ENCODE data around the gene SEMA7A. TPM values are rescaled to one million over a fixed set of nuclear protein-coding genes. Genes with fewer than 3 reads are reported as not detected.

The SEMA7A gene
- total and polyA plus RNA-seq, 4 donors = 4.2 to 15.0 (median 6.8) TPM

DNA sequence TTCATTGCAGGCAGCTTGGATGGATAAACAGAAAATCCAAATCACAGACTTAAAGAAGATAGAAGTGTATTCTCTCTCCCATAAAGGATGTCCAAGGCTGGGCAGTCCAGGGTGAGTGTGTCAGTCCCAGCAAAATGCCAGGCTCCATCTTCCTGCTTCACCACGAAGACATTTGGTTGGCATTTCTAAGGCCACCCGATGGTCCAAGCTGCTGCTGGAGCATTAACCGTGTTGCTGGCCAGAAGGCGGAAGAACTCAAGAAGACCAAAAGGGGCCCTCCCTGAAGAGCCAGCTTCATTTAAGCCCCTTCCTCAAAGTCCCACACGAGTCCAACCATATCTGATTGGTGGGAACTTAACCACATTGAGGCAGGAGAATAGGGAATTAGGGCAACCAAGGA is 63.3 kb downstream of the SEMA7A start:
- Histone ChIP-seq H3K27me3 (ENCODE audit: control insufficient read depth in 3 of 3, insufficient read depth in 3 of 3, low read length in 2 of 3) (peaks cover 0 to 6% (median 5%) of the 10 kb centered on the region in 3 donors), H3K4me3 (no peak overlapping the region), H3K4me1 (ENCODE audit: control insufficient read depth in 5 of 5, insufficient read depth in 5 of 5, low read length in 5 of 5) (peaks cover 0 to 18% (median 0%) of the 10 kb centered on the region in 5 donors), H3K9ac (ENCODE audit: insufficient read depth in 1 of 2, low read length in 2 of 2) (no peak overlapping the region), H3K9me3 (ENCODE audit: control insufficient read depth in 4 of 4, insufficient read depth in 3 of 4, low read length in 3 of 4) (no peaks in the 10 kb centered on the region), H3K36me3 (ENCODE audit: control insufficient read depth in 4 of 4, insufficient read depth in 4 of 4, low read length in 4 of 4) (no peaks in the 10 kb centered on the region), H3K27ac (ENCODE audit: low read depth in 1 of 2, low read length in 1 of 2) (no peak overlapping the region)
- TF ChIP-seq, protein P1, sequence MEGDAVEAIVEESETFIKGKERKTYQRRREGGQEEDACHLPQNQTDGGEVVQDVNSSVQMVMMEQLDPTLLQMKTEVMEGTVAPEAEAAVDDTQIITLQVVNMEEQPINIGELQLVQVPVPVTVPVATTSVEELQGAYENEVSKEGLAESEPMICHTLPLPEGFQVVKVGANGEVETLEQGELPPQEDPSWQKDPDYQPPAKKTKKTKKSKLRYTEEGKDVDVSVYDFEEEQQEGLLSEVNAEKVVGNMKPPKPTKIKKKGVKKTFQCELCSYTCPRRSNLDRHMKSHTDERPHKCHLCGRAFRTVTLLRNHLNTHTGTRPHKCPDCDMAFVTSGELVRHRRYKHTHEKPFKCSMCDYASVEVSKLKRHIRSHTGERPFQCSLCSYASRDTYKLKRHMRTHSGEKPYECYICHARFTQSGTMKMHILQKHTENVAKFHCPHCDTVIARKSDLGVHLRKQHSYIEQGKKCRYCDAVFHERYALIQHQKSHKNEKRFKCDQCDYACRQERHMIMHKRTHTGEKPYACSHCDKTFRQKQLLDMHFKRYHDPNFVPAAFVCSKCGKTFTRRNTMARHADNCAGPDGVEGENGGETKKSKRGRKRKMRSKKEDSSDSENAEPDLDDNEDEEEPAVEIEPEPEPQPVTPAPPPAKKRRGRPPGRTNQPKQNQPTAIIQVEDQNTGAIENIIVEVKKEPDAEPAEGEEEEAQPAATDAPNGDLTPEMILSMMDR (IDR thresholded peaks at IDR 0.05; ENCODE audit: control extremely low read depth, extremely low read depth) = no peak
- WGBS, 2 donors = 88 to 89% methylated on average over 5 of the region's 5 CpGs
- ATAC-seq (ENCODE audit: insufficient read depth, low FRiP score) (no peak), DNase-seq (no peak)

GRCh38 chr15:74369756-74370155 is 64.0 kb downstream of the SEMA7A start:
- Histone ChIP-seq H3K27me3 (ENCODE audit: control insufficient read depth in 3 of 3, insufficient read depth in 3 of 3, low read length in 2 of 3) (peaks cover 0 to 9% (median 5%) of the 10 kb centered on the region in 3 donors), H3K4me3 (no peak overlapping the region)
- no peak for DNase-seq

DNA sequence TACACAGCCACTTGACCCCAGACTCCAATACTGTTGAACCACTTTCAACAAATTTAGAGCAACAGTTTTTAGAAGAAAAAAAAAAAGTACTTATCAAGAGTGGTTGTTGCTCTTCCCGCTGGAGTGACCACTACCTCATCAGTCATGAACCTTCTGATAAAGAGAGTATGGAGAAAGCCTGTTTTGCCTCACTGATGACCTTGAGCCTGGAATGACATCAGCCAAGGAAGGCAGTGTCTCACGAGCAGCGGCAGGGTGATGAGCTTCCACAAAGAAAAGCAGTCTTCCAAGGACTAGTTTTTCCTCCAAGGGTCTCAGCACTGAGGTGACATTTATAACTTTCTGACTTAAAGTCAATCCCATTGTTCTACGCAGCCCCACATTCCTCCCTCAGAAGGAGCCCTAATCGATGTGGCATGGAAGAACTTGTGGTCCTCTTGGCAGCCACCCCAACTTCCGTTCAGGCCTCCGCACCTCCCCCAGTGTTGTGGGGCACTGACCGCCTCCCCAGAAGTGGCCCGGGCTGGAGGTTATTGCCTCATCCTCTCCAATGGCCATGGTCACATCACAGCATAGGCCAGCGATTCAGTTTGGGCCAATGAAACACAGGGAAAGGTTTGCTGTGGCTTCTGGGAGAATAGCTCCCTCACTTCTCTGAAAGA is 64.5 kb downstream of the SEMA7A start:
- 60 to 69% methylated on average over 10 of the region's 10 CpGs for WGBS, 2 donors
- no peak for DNase-seq

More at GRCh38 chr15:74369756-74370155, 64.0 kb downstream of the SEMA7A start:
- Histone ChIP-seq H3K27ac (ENCODE audit: low read depth in 1 of 2, low read length in 1 of 2) (no peak overlapping the region), H3K9ac (ENCODE audit: insufficient read depth in 1 of 2, low read length in 2 of 2) (no peak overlapping the region), H3K4me1 (ENCODE audit: control insufficient read depth in 5 of 5, insufficient read depth in 5 of 5, low read length in 5 of 5) (peaks cover 0 to 15% (median 0%) of the 10 kb centered on the region in 5 donors), H3K9me3 (ENCODE audit: control insufficient read depth in 4 of 4, insufficient read depth in 3 of 4, low read length in 3 of 4) (no peaks in the 10 kb centered on the region), H3K36me3 (ENCODE audit: control insufficient read depth in 4 of 4, insufficient read depth in 4 of 4, low read length in 4 of 4) (no peaks in the 10 kb centered on the region)
- ATAC-seq (ENCODE audit: insufficient read depth, low FRiP score) = no peak
- WGBS, 2 donors = 96 to 98% methylated on average over 2 of the region's 2 CpGs
- TF ChIP-seq, protein P1 (IDR thresholded peaks at IDR 0.05; ENCODE audit: control extremely low read depth, extremely low read depth) = no peak

More for the DNA sequence above, 64.5 kb downstream of the SEMA7A start:
- H3K4me1 ChIP-seq (ENCODE audit: control insufficient read depth in 5 of 5, insufficient read depth in 5 of 5, low read length in 5 of 5) = peaks cover 0 to 9% (median 0%) of the 10 kb centered on the region in 5 donors
- H3K36me3 ChIP-seq (ENCODE audit: control insufficient read depth in 4 of 4, insufficient read depth in 4 of 4, low read length in 4 of 4) = no peaks in the 10 kb centered on the region
- H3K9ac ChIP-seq (ENCODE audit: insufficient read depth in 1 of 2, low read length in 2 of 2) = no peak overlapping the region
- no peak overlapping the region for H3K4me3 ChIP-seq
- ATAC-seq (ENCODE audit: insufficient read depth, low FRiP score) = no peak
- H3K27me3 ChIP-seq (ENCODE audit: control insufficient read depth in 3 of 3, insufficient read depth in 3 of 3, low read length in 2 of 3) = peaks cover 0 to 9% (median 5%) of the 10 kb centered on the region in 3 donors
- no peak overlapping the region for H3K27ac ChIP-seq (ENCODE audit: low read depth in 1 of 2, low read length in 1 of 2)
- TF ChIP-seq, protein P1 (IDR thresholded peaks at IDR 0.05; ENCODE audit: control extremely low read depth, extremely low read depth) = no peak
- H3K9me3 ChIP-seq (ENCODE audit: control insufficient read depth in 4 of 4, insufficient read depth in 3 of 4, low read length in 3 of 4) = no peaks in the 10 kb centered on the region
